ENCODE results near the gene HLA-DOA. TPM values are rescaled to one million over a fixed set of nuclear protein-coding genes. Genes with fewer than 3 reads are reported as not detected.

HLA-DOA gene
- total and polyA plus RNA-seq, 4 donors, result 0.69 to 3.0 (median 1.6) TPM

GRCh38 chr6:32977953-32978324 is 31.5 kb downstream of the HLA-DOA start:
- Histone ChIP-seq H3K27ac (ENCODE audit: low read depth in 1 of 2, low read length in 2 of 2) (peak overlapping the region in 1 of 2 donors; percentile 7), H3K36me3 (ENCODE audit: control insufficient read depth in 4 of 4, insufficient read depth in 3 of 4, low read depth in 1 of 4, low read length in 3 of 4) (peaks cover 25 to 75% (median 66%) of the 10 kb centered on the region in 4 donors), H3K27me3 (ENCODE audit: control insufficient read depth in 4 of 4, insufficient read depth in 4 of 4, low read length in 3 of 4) (no peaks in the 10 kb centered on the region), H3K4me1 (ENCODE audit: control insufficient read depth in 4 of 4, insufficient read depth in 4 of 4, low read length in 3 of 4) (peaks cover 1 to 55% (median 47%) of the 10 kb centered on the region in 4 donors), H3K4me3 (ENCODE audit: low read depth in 1 of 3, low read length in 3 of 3) (no peak overlapping the region), H3K9ac (ENCODE audit: low read depth in 1 of 2, low read length in 2 of 2) (no peak overlapping the region), H3K9me3 (ENCODE audit: control insufficient read depth in 4 of 4, low read length in 3 of 4) (no peaks in the 10 kb centered on the region)
- TF ChIP-seq GABPA (IDR thresholded peaks at IDR 0.05 in 1 of 2, conservative IDR thresholded peaks at IDR 0.05 in 1 of 2), result no peak
- TF ChIP-seq FOXA2 (IDR thresholded peaks at IDR 0.05), result peak; percentile 31
- TF ChIP-seq TAF1 (conservative IDR thresholded peaks at IDR 0.05), result no peak
- TF ChIP-seq EGR1 (IDR thresholded peaks at IDR 0.05; ENCODE audit: low read depth in 2 of 2), result no peak
- TF ChIP-seq NR2F2 (IDR thresholded peaks at IDR 0.05), result no peak
- peak in 1 of 2 donors; percentile 11 for TF ChIP-seq JUND (IDR thresholded peaks at IDR 0.05)
- TF ChIP-seq FOXA1 (IDR thresholded peaks at IDR 0.05), result peak; percentile 20
- peak; percentile 26 for TF ChIP-seq REST (IDR thresholded peaks at IDR 0.05)
- TF ChIP-seq MAX (IDR thresholded peaks at IDR 0.05), result peak; percentile 70
- TF ChIP-seq YY1 (IDR thresholded peaks at IDR 0.05), result peak; percentile 59
- peak; percentile 56 to 61 for TF ChIP-seq RXRA (IDR thresholded peaks at IDR 0.05)
- TF ChIP-seq HNF4G (IDR thresholded peaks at IDR 0.05), result peak; percentile 64
- no peak for TF ChIP-seq CTCF (IDR thresholded peaks at IDR 0.05; ENCODE audit: low read depth, low read length, missing input control)
- no peak for TF ChIP-seq ZBTB33 (IDR thresholded peaks at IDR 0.05)
- TF ChIP-seq SP1 (IDR thresholded peaks at IDR 0.05), result peak; percentile 75
- TF ChIP-seq HNF4A (conservative IDR thresholded peaks at IDR 0.05), result peak; percentile 82 to 90
- no peak for TF ChIP-seq ATF3 (IDR thresholded peaks at IDR 0.05)
- no peak for TF ChIP-seq RAD21 (IDR thresholded peaks at IDR 0.05)
- no peak for DNase-seq (ENCODE audit: low spot score)
- 35% methylated on average over 7 of the region's 7 CpGs for WGBS

Measured in liver (tissue), 9 donors.